ENCODE results near the gene JCAD.

GRCh38 chr10:29977171-29977570, 82.2 kb downstream of the JCAD start:
- no peak for TF ChIP-seq EP300 (IDR thresholded peaks at IDR 0.05)
- no peak for TF ChIP-seq CTCF (IDR thresholded peaks at IDR 0.05)
- TF ChIP-seq POLR2AphosphoS5 (IDR thresholded peaks at IDR 0.05) = no peak

Data from sigmoid colon (tissue), 4 donors.